K562 (cell line): ENCODE data around the gene BCL2L12. TPM values are rescaled to one million over a fixed set of nuclear protein-coding genes. Genes with fewer than 3 reads are reported as not detected.

Experiments used
- ARNT ChIP-seq, 2 experiments: fragments of 450-650 bp; IDR thresholded peaks; 2 replicates each; pipeline ENCODE4 v1.6.1; 2016; ENCODE audit warnings: mild to moderate bottlenecking in 1 of 2
- CEBPB ChIP-seq: fragments of 450-650 bp; IDR thresholded peaks from 2 replicates; pipeline ENCODE4 v1.6.1; 2016; ENCODE audit warnings: missing genetic modification characterization, missing compliant biosample characterization
- CHD2 ChIP-seq: IDR thresholded peaks from 2 replicates; pipeline ENCODE4 v1.6.1; 2011; ENCODE audit warnings: low read depth, low read length
- ESRRB ChIP-seq: fragments of 250-450 bp; sonication (Bioruptor Pico); IDR thresholded peaks from 2 replicates; pipeline ENCODE4 v1.5.0; 2020; ENCODE audit warnings: mild to moderate bottlenecking, moderate library complexity, borderline replicate concordance
- HES1 ChIP-seq: fragments of 450-650 bp; IDR thresholded peaks from 2 replicates; pipeline ENCODE4 v1.6.1; 2016; ENCODE audit warnings: low read depth, mild to moderate bottlenecking, moderate library complexity
- MBD2 ChIP-seq: sonication (generic); IDR thresholded peaks from 2 replicates; pipeline ENCODE4 v1.6.1; 2016; ENCODE audit warnings: low read depth, borderline replicate concordance
- RERE ChIP-seq: sonication (generic); formaldehyde crosslinking; IDR thresholded peaks from 2 replicates; pipeline ENCODE4 v1.8.0; 2023; ENCODE audit warnings: missing genetic modification reagents, mild to moderate bottlenecking, borderline replicate concordance
- TFAP4 ChIP-seq: sonication (generic); formaldehyde crosslinking; IDR thresholded peaks from 2 replicates; pipeline ENCODE4 v1.8.0; 2022; ENCODE audit warnings: missing genetic modification reagents, mild to moderate bottlenecking, moderate library complexity, borderline replicate concordance
- VEZF1 ChIP-seq: fragments of 200-800 bp; sonication (Bioruptor generic); IDR thresholded peaks from 2 replicates; pipeline ENCODE4 v1.6.1; 2017; ENCODE audit warnings: missing genetic modification characterization, missing compliant biosample characterization
- ZBTB17 ChIP-seq: fragments of 450-650 bp; formaldehyde crosslinking; IDR thresholded peaks from 2 replicates; pipeline ENCODE4 v1.4.0; 2020; ENCODE audit warnings: mild to moderate bottlenecking
- ZNF175 ChIP-seq: fragments of 200-800 bp; sonication (Bioruptor generic); IDR thresholded peaks from 2 replicates; pipeline ENCODE4 v1.6.1; 2016; ENCODE audit warnings: low read depth, mild to moderate bottlenecking, missing genetic modification characterization, missing compliant biosample characterization
- ZNF316 ChIP-seq: fragments of 450-650 bp; IDR thresholded peaks from 2 replicates; pipeline ENCODE4 v1.6.1; 2016
- ZNF354B ChIP-seq: fragments of 250-450 bp; sonication (Bioruptor Pico); IDR thresholded peaks from 2 replicates; pipeline ENCODE4 v1.4.0; 2020
- polyA plus RNA-seq, 8 experiments: library from polyadenylated mRNA; depleted of rRNA in 4 of 8; stranded (reverse) in 5 of 8; unstranded in 3 of 8; fragments of >200 nt; fragmentation: Nextera tagmentation in 2 of 8; fragmentation: Illumina TruSeq in 1 of 8; extraction: Ambion mirVana in 2 of 8; extraction: Trizol in 1 of 8; gene quantifications; 2 replicates each; pipeline versions ENCODE4 v1.2.1 to v1.2.3, GENCODE V29; 2011 to 2014; ENCODE audit warnings: inconsistent platforms in 1 of 8, missing spikeins in 1 of 8
- total RNA-seq, 7 experiments: library from RNA; depleted of rRNA in 6 of 7; stranded (reverse); fragments of >200 nt in 6 of 7; fragmentation: Illumina TruSeq in 2 of 7; extraction: Trizol in 2 of 7; gene quantifications; 2 replicates each; pipeline versions ENCODE4 v1.2.1 to v1.2.3, GENCODE V29; 2011 to 2021; ENCODE audit warnings: low replicate concordance in 1 of 7
- TF ChIP-seq, protein P1 (sequence below): fragments of 450-650 bp; formaldehyde crosslinking; IDR thresholded peaks from 2 replicates; pipeline ENCODE4 v1.4.0; 2020; ENCODE audit warnings: mild to moderate bottlenecking, moderate library complexity
- TF ChIP-seq, protein P2 (sequence below), 2 experiments: IDR thresholded peaks in 1 of 2; conservative IDR thresholded peaks in 1 of 2; 2 replicates each; pipeline ENCODE4 v1.6.1; 2016; ENCODE audit warnings: low read depth in 2 of 2, mild to moderate bottlenecking in 1 of 2, missing compliant biosample characterization in 1 of 2, missing genetic modification characterization in 1 of 2, moderate library complexity in 1 of 2

Gene BCL2L12
- total and polyA plus RNA-seq, 9 of the 15 experiments (the other 6 are each of a cell fraction or from before 2014, with no cell fraction given) = 7.4 to 263 (median 81.2) TPM

GRCh38 chr19:49676784-49677230, 11.1 kb downstream of the BCL2L12 start (continued):
- TF ChIP-seq RERE (CRISPR knock-in tag) (no peak), ZNF354B (CRISPR knock-in tag) (no peak), TFAP4 (peak; percentile 74; the same call in 1 of the 2 replicates), MBD2 (peak; percentile 96), CEBPB (tag) (peak; percentile 82), ZBTB17 (no peak), ZNF316 (0 out of 2 replicates have a peak, but pooled peaks have one; percentile 1), ZNF175 (no peak), ESRRB (CRISPR knock-in tag) (no peak), VEZF1 (CRISPR knock-in tag) (peak; percentile 98; the same call in 1 of the 2 replicates), HES1 (no peak), CHD2 (peak; percentile 83), ARNT (IDR thresholded peaks at IDR 0.05) (no peak)
- TF ChIP-seq, protein P1, sequence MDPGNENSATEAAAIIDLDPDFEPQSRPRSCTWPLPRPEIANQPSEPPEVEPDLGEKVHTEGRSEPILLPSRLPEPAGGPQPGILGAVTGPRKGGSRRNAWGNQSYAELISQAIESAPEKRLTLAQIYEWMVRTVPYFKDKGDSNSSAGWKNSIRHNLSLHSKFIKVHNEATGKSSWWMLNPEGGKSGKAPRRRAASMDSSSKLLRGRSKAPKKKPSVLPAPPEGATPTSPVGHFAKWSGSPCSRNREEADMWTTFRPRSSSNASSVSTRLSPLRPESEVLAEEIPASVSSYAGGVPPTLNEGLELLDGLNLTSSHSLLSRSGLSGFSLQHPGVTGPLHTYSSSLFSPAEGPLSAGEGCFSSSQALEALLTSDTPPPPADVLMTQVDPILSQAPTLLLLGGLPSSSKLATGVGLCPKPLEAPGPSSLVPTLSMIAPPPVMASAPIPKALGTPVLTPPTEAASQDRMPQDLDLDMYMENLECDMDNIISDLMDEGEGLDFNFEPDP = no peak
- TF ChIP-seq, protein P2, sequence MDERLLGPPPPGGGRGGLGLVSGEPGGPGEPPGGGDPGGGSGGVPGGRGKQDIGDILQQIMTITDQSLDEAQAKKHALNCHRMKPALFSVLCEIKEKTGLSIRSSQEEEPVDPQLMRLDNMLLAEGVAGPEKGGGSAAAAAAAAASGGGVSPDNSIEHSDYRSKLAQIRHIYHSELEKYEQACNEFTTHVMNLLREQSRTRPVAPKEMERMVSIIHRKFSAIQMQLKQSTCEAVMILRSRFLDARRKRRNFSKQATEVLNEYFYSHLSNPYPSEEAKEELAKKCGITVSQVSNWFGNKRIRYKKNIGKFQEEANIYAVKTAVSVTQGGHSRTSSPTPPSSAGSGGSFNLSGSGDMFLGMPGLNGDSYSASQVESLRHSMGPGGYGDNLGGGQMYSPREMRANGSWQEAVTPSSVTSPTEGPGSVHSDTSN (CRISPR knock-in tag; IDR thresholded peaks at IDR 0.05; ENCODE audit: low read depth) = peak; percentile 74
- TF ChIP-seq, protein P2 (tag; conservative IDR thresholded peaks at IDR 0.05; ENCODE audit: low read depth) = peak; percentile 100
